Measurements from ENCODE around the gene EEF1AKMT3.
"Not testable (repeated sequence)": the region's sequence is repeated elsewhere in the genome, so short reads cannot be mapped to it uniquely, and the experiment has no call there.

EEF1AKMT3 gene

GRCh38 chr12:57808351-57808750 lies 35.9 kb downstream of the EEF1AKMT3 start:
- no peak for DNase-seq (ENCODE audit: low read depth, low spot score)
- H3K4me3 ChIP-seq (ENCODE audit: low read length), result no peak overlapping the region

GRCh38 chr12:57809425-57809824 lies 37.0 kb downstream of the EEF1AKMT3 start:
- H3K4me3 ChIP-seq (ENCODE audit: low read length), result no peak overlapping the region
- no peak for DNase-seq (ENCODE audit: low read depth, low spot score)

GRCh38 chr12:57810450-57810849 lies 38.0 kb downstream of the EEF1AKMT3 start:
- DNase-seq (ENCODE audit: low read depth, low spot score), result no peak
- H3K4me3 ChIP-seq (ENCODE audit: low read length), result no peak overlapping the region

- no peak for DNase-seq (ENCODE audit: low read depth, low spot score)
- no peak overlapping the region for H3K4me3 ChIP-seq (ENCODE audit: low read length)
These were observed 38.8 kb downstream of the EEF1AKMT3 start for GRCh38 chr12:57811028-57811755.

GRCh38 chr12:57813111-57813970 lies 40.9 kb downstream of the EEF1AKMT3 start:
- DNase-seq (ENCODE audit: low read depth, low spot score), result no peak
- no peak overlapping the region for H3K4me3 ChIP-seq (ENCODE audit: low read length)

GRCh38 chr12:57813971-57814772 lies 41.8 kb downstream of the EEF1AKMT3 start:
- no peak for DNase-seq (ENCODE audit: low read depth, low spot score)
- H3K4me3 ChIP-seq (ENCODE audit: low read length), result no peak overlapping the region

GRCh38 chr12:57815177-57816000 lies 43.0 kb downstream of the EEF1AKMT3 start:
- DNase-seq (ENCODE audit: low read depth, low spot score), result no peak
- H3K4me3 ChIP-seq (ENCODE audit: low read length), result no peak overlapping the region

- H3K4me3 ChIP-seq (ENCODE audit: low read length), result no peak overlapping the region
- DNase-seq (ENCODE audit: low read depth, low spot score), result no peak
These were observed 43.8 kb downstream of the EEF1AKMT3 start for GRCh38 chr12:57816001-57816854.

- no peak overlapping the region for H3K4me3 ChIP-seq (ENCODE audit: low read length)
- no peak for DNase-seq (ENCODE audit: low read depth, low spot score)
These were observed 44.4 kb downstream of the EEF1AKMT3 start for GRCh38 chr12:57816855-57817151.

GRCh38 chr12:57817261-57817989 lies 45.0 kb downstream of the EEF1AKMT3 start:
- no peak for DNase-seq (ENCODE audit: low read depth, low spot score)
- H3K4me3 ChIP-seq (ENCODE audit: low read length), result no peak overlapping the region

- not testable (repeated sequence) for DNase-seq (ENCODE audit: low read depth, low spot score); H3K4me3 ChIP-seq (ENCODE audit: low read length)
These were observed 45.5 kb downstream of the EEF1AKMT3 start for GRCh38 chr12:57817990-57818331.

GRCh38 chr12:57820119-57820518 lies 47.7 kb downstream of the EEF1AKMT3 start:
- H3K4me3 ChIP-seq (ENCODE audit: low read length); DNase-seq (ENCODE audit: low read depth, low spot score): not testable (repeated sequence)

- not testable (repeated sequence) for H3K4me3 ChIP-seq (ENCODE audit: low read length)
These were observed 48.6 kb downstream of the EEF1AKMT3 start for GRCh38 chr12:57821015-57821414.

GRCh38 chr12:57821474-57822214 lies 49.2 kb downstream of the EEF1AKMT3 start:
- no peak for DNase-seq (ENCODE audit: low read depth, low spot score)
- no peak overlapping the region for H3K4me3 ChIP-seq (ENCODE audit: low read length)

More at GRCh38 chr12:57821015-57821414, 48.6 kb downstream of the EEF1AKMT3 start:
- DNase-seq (ENCODE audit: low read depth, low spot score), result not testable (repeated sequence)

GRCh38 chr12:57822392-57823130 lies 50.1 kb downstream of the EEF1AKMT3 start:
- DNase-seq (ENCODE audit: low read depth, low spot score), result no peak
- H3K4me3 ChIP-seq (ENCODE audit: low read length), result no peak overlapping the region
